Muscle layer of colon (tissue), 2 donors: ENCODE results near the gene PTGDR2.

Source experiments
- H3K27ac ChIP-seq: one replicate; pipeline ENCODE4 v1.7.0; 2013; ENCODE audit warnings: low read depth, mild to moderate bottlenecking, low read length, moderate library complexity
- H3K27me3 ChIP-seq, 2 donors: one replicate each; pipeline ENCODE4 v1.7.0; 2013; ENCODE audit warnings: low read length in 2 of 2, mild to moderate bottlenecking in 2 of 2; ENCODE audit not compliant: insufficient read depth in 2 of 2, control insufficient read depth in 1 of 2
- H3K36me3 ChIP-seq: one replicate; pipeline ENCODE4 v1.7.0; 2013; ENCODE audit warnings: mild to moderate bottlenecking, low read length; ENCODE audit not compliant: insufficient read depth
- H3K4me1 ChIP-seq: one replicate; pipeline ENCODE4 v1.7.0; 2013; ENCODE audit warnings: mild to moderate bottlenecking, low read length; ENCODE audit not compliant: insufficient read depth
- H3K4me3 ChIP-seq, 2 donors: one replicate each; pipeline ENCODE4 v1.7.0; 2013; ENCODE audit warnings: low read length in 2 of 2, low read depth in 1 of 2, mild to moderate bottlenecking in 1 of 2, moderate library complexity in 1 of 2
- H3K9ac ChIP-seq: one replicate; pipeline ENCODE4 v1.7.0; 2013; ENCODE audit warnings: low read length
- H3K9me3 ChIP-seq: one replicate; pipeline ENCODE4 v1.7.0; 2013; ENCODE audit warnings: mild to moderate bottlenecking, low read length
- donor health status: abdominal sarcoma.
- donor health status: Adenocarcinoma of cecum.

Gene PTGDR2

DNA sequence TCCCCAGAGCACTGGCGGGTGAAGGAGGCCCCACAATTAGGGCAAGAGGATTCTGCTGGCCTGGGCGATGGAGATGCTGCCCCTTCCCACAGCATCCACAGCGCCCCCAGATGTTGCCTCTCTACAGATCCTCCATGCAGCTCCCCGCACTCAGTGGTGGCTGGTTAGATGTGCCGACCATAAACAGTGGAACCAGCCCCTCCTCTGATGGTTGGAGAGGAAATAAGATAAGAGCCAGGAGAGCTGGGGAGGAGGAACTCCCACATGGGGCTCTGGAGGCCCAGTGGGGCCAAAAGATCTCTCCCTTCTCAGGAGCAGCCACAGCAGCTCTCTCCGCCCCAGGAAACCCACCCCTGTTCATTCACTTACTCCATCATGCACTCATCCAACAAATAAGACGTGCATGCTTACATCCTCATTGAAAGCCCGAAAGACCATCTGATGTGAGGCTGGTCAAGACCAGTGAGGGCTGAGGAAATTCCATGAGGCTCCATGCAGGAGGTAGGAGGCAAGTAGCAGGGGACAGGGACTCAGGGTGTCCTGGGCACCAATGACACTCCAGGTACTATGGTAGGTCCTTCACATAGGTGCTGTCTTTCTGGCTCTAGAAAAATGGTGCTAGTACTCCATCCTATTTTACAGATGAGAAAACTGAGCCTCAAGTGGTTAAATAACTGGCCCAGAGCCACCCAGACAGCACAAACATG, 1.5 kb downstream of the PTGDR2 start:
- Histone ChIP-seq H3K4me1 (no peaks in the 10 kb centered on the region), H3K36me3 (peaks cover 12% of the 10 kb centered on the region), H3K9ac (no peak overlapping the region), H3K4me3 (no peak overlapping the region), H3K9me3 (no peaks in the 10 kb centered on the region), H3K27me3 (no peaks in the 10 kb centered on the region), H3K27ac (no peak overlapping the region)

- H3K27ac ChIP-seq = no peak overlapping the region
- no peaks in the 10 kb centered on the region for H3K4me1 ChIP-seq
- peaks cover 17% of the 10 kb centered on the region for H3K36me3 ChIP-seq
- no peaks in the 10 kb centered on the region for H3K9me3 ChIP-seq
- H3K27me3 ChIP-seq = no peaks in the 10 kb centered on the region
- no peak overlapping the region for H3K9ac ChIP-seq
- no peak overlapping the region for H3K4me3 ChIP-seq
These were observed 2.5 kb downstream of the PTGDR2 start for GRCh38 chr11:60852982-60853950.

DNA sequence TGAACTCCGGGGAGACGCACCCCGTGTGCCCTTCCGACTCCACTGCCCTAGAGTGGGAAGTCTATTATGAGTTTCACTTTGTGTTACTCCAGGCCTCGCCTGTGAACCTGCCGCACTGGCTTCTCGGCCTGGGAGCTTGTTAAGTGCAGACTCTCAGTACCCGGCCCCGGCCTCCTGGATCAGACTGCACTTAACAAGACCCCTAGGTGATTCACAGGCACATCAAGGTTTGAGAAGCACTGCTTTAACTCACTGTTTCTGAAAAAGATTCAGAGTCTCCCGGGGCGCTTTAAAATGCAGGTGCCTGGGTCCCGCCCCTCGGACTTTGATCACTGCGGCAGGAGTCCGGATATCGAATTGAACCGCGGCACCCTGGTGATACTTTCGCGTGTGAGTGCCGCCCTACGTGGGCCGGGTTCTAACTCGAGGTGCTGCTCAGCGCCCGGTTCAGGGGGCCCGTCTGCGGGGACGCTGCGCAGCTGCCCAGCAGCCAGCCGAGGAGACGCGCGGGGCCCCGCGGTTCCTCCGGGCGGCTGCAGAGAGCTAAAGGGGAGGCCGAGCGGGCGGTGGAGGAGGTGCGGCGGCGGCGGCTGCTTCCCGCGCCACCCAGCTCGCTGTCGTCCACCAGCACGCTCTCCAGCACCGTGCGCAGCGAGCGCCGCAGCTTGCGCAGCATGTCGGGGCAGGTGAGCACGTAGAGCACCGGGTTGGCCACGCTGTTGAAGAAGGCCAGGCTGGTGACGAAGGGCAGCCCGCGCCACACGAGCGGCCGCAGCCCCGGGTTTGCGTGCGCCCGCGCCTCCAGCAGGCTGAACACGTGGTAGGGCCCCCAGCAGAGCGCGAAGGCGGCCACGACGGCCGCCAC, 3.4 kb downstream of the PTGDR2 start:
- Histone ChIP-seq H3K4me3 (no peak overlapping the region), H3K9me3 (no peaks in the 10 kb centered on the region), H3K27me3 (no peaks in the 10 kb centered on the region), H3K9ac (no peak overlapping the region), H3K27ac (no peak overlapping the region), H3K36me3 (peaks cover 18% of the 10 kb centered on the region), H3K4me1 (no peaks in the 10 kb centered on the region)

GRCh38 chr11:60851327-60852104, 4.2 kb downstream of the PTGDR2 start:
- no peak overlapping the region for H3K4me3 ChIP-seq
- no peak overlapping the region for H3K9ac ChIP-seq

DNA sequence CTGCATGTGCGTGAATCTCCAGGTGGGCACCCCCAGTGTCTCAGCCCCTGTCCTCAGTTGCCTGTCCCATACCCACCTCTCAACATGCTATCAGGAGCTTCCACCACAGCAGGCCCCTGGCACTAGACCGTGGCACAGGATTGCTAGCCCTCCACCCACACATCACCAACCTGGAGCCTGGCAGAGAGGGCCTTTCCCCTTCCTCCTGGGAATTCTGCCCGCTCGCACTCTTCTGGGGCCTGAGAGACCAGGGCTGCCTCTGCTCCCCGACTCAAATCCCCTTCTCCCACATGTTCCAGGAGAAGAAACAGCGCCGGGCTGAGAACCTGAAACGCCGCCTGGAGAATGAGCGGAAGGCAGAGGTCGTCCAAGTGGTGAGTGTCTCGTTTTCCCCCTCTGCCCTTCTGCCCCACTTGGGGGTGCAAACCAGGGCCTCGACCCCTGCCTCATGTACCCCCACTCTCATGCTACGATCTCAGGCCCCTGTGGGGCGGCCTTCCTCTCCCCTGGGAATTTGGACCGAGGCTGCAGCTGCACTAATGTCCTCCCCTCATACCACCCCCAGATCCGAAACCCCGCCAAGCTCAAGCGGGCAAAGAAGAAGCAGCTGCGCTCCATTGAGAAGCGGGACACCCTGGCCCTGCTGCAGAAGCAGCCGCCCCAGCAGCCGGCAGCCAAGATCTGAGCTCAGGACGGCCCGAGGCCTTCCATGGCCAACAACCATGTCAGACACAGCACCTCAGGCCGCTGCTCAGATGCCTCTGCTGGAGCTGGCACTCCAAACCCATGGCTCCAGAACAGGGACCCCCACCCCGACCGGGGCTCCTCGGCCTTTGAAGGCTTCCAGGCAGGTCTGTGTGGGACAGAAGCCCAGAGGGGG, 5.9 kb downstream of the PTGDR2 start:
- Histone ChIP-seq H3K36me3 (peaks cover 18% of the 10 kb centered on the region), H3K9me3 (no peaks in the 10 kb centered on the region), H3K4me3 (no peak overlapping the region), H3K27me3 (no peaks in the 10 kb centered on the region), H3K27ac (no peak overlapping the region), H3K9ac (no peak overlapping the region), H3K4me1 (no peaks in the 10 kb centered on the region)

More at GRCh38 chr11:60851327-60852104, 4.2 kb downstream of the PTGDR2 start:
- Histone ChIP-seq H3K9me3 (no peaks in the 10 kb centered on the region), H3K27me3 (no peaks in the 10 kb centered on the region), H3K27ac (no peak overlapping the region), H3K4me1 (no peaks in the 10 kb centered on the region), H3K36me3 (peaks cover 18% of the 10 kb centered on the region)

DNA sequence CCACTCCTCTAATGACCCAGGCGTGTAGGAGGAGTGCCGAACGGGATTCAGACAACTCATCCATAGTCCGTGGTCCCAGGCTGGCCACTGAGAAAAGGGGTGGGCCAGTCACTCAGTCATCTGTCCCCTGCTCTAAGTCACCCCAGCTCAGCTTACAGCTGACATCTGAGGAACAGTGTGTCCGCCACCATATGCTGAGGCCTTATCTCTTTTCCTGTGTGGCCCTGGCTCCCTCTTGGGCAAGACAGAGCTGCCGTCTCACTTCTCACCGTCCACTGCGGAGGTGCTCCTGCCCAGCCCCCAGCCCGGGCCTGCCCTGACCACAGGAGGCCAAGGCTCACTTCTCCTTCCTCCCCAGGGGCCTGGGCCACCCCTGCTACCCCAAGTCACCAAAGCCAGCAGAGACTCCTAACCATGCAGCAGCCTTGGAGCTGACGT, 7.0 kb downstream of the PTGDR2 start:
- Histone ChIP-seq H3K9me3 (no peaks in the 10 kb centered on the region), H3K9ac (no peak overlapping the region), H3K36me3 (peaks cover 18% of the 10 kb centered on the region), H3K4me3 (no peak overlapping the region), H3K27ac (no peak overlapping the region), H3K4me1 (peaks cover 8% of the 10 kb centered on the region), H3K27me3 (no peaks in the 10 kb centered on the region)

DNA sequence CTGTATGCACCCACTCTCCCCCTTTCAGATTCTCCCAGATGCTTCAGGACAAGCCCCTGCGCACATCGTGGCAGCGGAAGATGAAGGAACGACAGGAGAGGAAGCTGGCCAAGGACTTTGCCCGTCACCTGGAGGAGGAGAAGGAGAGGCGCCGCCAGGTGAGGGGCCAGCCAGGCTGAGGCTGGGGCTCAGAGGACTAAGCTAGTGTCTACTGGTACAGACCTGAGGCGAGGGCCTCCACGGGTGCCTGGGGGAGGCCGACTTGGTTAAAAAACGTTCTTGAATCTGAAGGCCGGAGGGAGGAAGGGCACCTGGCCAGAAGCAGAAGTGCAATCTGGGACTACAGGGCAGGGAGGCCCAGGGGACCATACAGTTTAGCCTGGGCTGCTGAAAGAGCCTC, 7.9 kb downstream of the PTGDR2 start:
- Histone ChIP-seq H3K27ac (no peak overlapping the region), H3K4me3 (no peak overlapping the region), H3K4me1 (peaks cover 16% of the 10 kb centered on the region), H3K27me3 (no peaks in the 10 kb centered on the region), H3K9me3 (no peaks in the 10 kb centered on the region), H3K36me3 (peaks cover 18% of the 10 kb centered on the region), H3K9ac (no peak overlapping the region)

DNA sequence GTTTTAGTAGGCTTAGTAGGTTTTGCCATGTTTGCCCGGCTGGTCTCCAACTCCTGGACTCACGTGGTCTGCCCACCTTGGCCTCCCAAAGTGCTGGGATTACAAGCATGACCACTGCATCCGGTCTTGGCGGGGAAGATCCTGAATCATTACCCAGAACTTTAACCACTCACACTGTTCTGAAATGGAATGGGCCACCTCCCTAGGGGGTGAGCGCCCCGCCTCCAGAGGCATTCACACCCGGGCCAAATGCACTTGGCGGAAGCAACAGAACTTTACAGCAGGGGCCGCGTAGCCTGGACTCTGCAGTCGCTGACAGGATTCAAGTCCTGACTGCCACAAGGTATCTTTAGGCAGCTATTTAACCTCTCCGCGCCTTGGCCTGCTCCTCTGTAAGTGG, 8.5 kb downstream of the PTGDR2 start:
- Histone ChIP-seq H3K27me3 (no peaks in the 10 kb centered on the region), H3K9ac (no peak overlapping the region), H3K27ac (no peak overlapping the region), H3K9me3 (no peaks in the 10 kb centered on the region), H3K4me1 (peaks cover 20% of the 10 kb centered on the region), H3K36me3 (peaks cover 18% of the 10 kb centered on the region), H3K4me3 (no peak overlapping the region)

DNA sequence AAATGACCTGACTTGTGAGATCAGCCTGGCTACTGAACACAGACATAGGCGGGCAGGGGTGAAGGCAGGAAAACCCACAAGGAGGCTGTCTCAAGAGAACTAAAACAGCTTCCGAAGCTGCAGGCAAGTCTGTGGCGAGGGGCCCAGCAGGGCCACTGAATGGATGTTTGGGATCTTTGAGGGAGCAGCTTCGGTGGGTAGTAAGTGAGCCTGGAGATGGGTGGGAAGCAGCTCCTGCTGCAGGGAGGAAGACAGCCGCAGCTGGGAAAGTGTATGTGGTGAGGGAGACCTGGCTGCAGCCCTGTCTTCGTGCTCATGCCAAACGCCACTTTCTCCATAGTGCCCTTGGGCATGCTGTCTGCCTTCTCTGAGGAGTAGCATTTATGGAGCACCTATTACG, 10.4 kb downstream of the PTGDR2 start:
- H3K4me1 ChIP-seq = peaks cover 31% of the 10 kb centered on the region
- peaks cover 12% of the 10 kb centered on the region for H3K36me3 ChIP-seq
- no peak overlapping the region for H3K27ac ChIP-seq
- H3K9ac ChIP-seq = no peak overlapping the region
- H3K4me3 ChIP-seq = no peak overlapping the region
- H3K27me3 ChIP-seq = no peaks in the 10 kb centered on the region
- H3K9me3 ChIP-seq = no peaks in the 10 kb centered on the region

DNA sequence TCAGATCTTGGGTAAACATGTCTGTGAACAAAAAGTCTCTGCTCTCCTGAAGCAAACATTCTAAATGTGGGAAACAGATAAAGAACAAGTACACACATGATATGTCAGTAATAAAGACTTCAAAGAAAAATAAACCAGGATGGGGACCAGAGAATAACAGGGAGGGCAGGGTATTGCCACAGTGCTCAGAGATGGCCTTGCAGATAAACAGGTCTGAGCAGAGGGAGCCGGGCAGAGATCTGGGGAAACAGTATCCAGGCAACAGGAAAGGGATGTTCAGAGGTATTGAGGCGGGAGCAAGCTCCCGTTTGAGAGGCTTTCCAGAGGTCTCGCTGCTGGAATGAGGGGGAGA, 10.9 kb downstream of the PTGDR2 start:
- peaks cover 10% of the 10 kb centered on the region for H3K36me3 ChIP-seq
- no peak overlapping the region for H3K9ac ChIP-seq
- H3K4me1 ChIP-seq = peaks cover 31% of the 10 kb centered on the region
- no peak overlapping the region for H3K27ac ChIP-seq
- H3K27me3 ChIP-seq = no peaks in the 10 kb centered on the region
- no peak overlapping the region for H3K4me3 ChIP-seq
- H3K9me3 ChIP-seq = no peaks in the 10 kb centered on the region
